CD4-positive, alpha-beta T cell (primary cell): ENCODE results near the gene LENG1. TPM values are rescaled to one million over a fixed set of nuclear protein-coding genes. Genes with fewer than 3 reads are reported as not detected.

Source experiments
- ATAC-seq: fragments of 200-7000 bp; cut with Tn5 transposase; one replicate; pipeline ENCODE4 v1.10.0; 2022; ENCODE audit warnings: mild to moderate bottlenecking; ENCODE audit not compliant: poor library complexity
- CTCF ChIA-PET: fragments of 350-600 bp; sonication (Branson Sonifier 250); formaldehyde crosslinking; loops from one replicate; lab custom pipeline; 2021; ENCODE audit warnings: antibody characterized with exemption, inconsistent platforms; lab: Charles Lee
- POLR2A ChIA-PET: fragments of 350-600 bp; sonication (Branson Sonifier 250); formaldehyde crosslinking; loops from one replicate; lab custom pipeline; 2021; ENCODE audit warnings: antibody characterized with exemption, inconsistent platforms; lab: Charles Lee
- DNase-seq, 14 experiments: peaks; one replicate each; pipeline ENCODE4 v3.0.0-alpha.2; 2013 to 2020; ENCODE audit warnings: mixed read lengths in 2 of 14
- H3K27ac ChIP-seq, 2 donors: one replicate each; pipeline versions ENCODE4 v1.5.1 to v1.7.0; 2013; ENCODE audit warnings: low read length in 2 of 2, low read depth in 1 of 2, mild to moderate bottlenecking in 1 of 2
- H3K27me3 ChIP-seq, 2 experiments: 1 replicate in 1 of 2; 2 replicates in 1 of 2; pipeline versions ENCODE4 v1.6.1 to v1.7.0; 2013; ENCODE audit warnings: low read length in 2 of 2, control low read depth in 1 of 2, mild to moderate bottlenecking in 1 of 2, moderate library complexity in 1 of 2; ENCODE audit not compliant: insufficient read depth in 2 of 2, control insufficient read depth in 1 of 2
- H3K36me3 ChIP-seq: one replicate; pipeline ENCODE4 v1.6.1; 2013; ENCODE audit warnings: low read length, control low read depth; ENCODE audit not compliant: insufficient read depth
- H3K4me1 ChIP-seq: one replicate; pipeline ENCODE4 v1.6.1; 2013; ENCODE audit warnings: low read length, control low read depth; ENCODE audit not compliant: insufficient read depth
- H3K4me3 ChIP-seq: one replicate; pipeline ENCODE4 v1.5.1; 2013; ENCODE audit warnings: mild to moderate bottlenecking, low read length, moderate library complexity
- H3K9me3 ChIP-seq, 2 experiments: 1 replicate in 1 of 2; 2 replicates in 1 of 2; pipeline versions ENCODE4 v1.6.1 to v1.7.0; 2013; ENCODE audit warnings: low read length in 2 of 2, mild to moderate bottlenecking in 2 of 2, control low read depth in 1 of 2, moderate library complexity in 1 of 2; ENCODE audit not compliant: control insufficient read depth in 1 of 2, insufficient read depth in 1 of 2
- H3K27ac Mint-ChIP-seq: one replicate; pipeline ENCODE4 v1.8.0; 2020; ENCODE audit warnings: mixed read lengths
- H3K27me3 Mint-ChIP-seq: one replicate; pipeline ENCODE4 v1.8.0; 2021; ENCODE audit warnings: mixed read lengths
- H3K36me3 Mint-ChIP-seq: one replicate; pipeline ENCODE4 v1.8.0; 2021; ENCODE audit warnings: low read depth, mixed read lengths
- H3K4me1 Mint-ChIP-seq: one replicate; pipeline ENCODE4 v1.8.0; 2021; ENCODE audit warnings: low read depth, mixed read lengths
- H3K4me3 Mint-ChIP-seq: one replicate; pipeline ENCODE4 v1.8.0; 2020; ENCODE audit warnings: mild to moderate bottlenecking, mixed read lengths
- H3K9me3 Mint-ChIP-seq: one replicate; pipeline ENCODE4 v1.8.0; 2020; ENCODE audit warnings: mixed read lengths
- CTCF ChIP-seq: fragments of 200-600 bp; IDR thresholded peaks from one replicate; pipeline ENCODE4 v1.8.0; 2022; ENCODE audit warnings: antibody characterized with exemption, mild to moderate bottlenecking
- intact Hi-C, 2 experiments: fragments of 100-400 bp; cut with DNase I in 1 of 2; cut with micrococcal nuclease in 1 of 2; formaldehyde crosslinking; loops; one replicate each; pipeline versions ENCODE4 v1.15.1 to v1.9.0; 2023 to 2025; cut with DNase I, micrococcal nuclease
- total RNA-seq, 174 experiments: library from RNA in 2 of 174; stranded (reverse) in 2 of 174; gene quantifications; one replicate each; pipeline ENCODE4 v1.2.3 and lab custom pipeline; 2021 to 2026

The LENG1 gene
- total RNA-seq, 2 experiments from 2014 or later = 14.4 to 16.0 TPM

GRCh38 chr19:54114340-54115108, 45.0 kb downstream of the LENG1 start:
- Mint-ChIP-seq H3K9me3 (no peaks in the 10 kb centered on the region), H3K4me1 (peaks cover 27% of the 10 kb centered on the region), H3K36me3 (peaks cover 40% of the 10 kb centered on the region), H3K27me3 (no peaks in the 10 kb centered on the region), H3K27ac (peak overlapping the region; percentile 81), H3K4me3 (peak overlapping the region; percentile 87)
- ATAC-seq = peak; percentile 34
- peak overlapping the region; percentile 65 to 87 for H3K27ac ChIP-seq
- peak overlapping the region; percentile 83 for H3K4me3 ChIP-seq
- H3K4me1 ChIP-seq = peaks cover 33% of the 10 kb centered on the region
- no peaks in the 10 kb centered on the region for H3K9me3 ChIP-seq
- peak in 10 of 14 experiments; percentile 32 to 82 (median 49) for DNase-seq
- no peak for TF ChIP-seq CTCF
- intact Hi-C loops = loop anchor here (1.0 to 5.0 kb wide), 8 partner anchors 12 to 247 kb away; partner anchors contain the start of genes NDUFA3 (in 2 of the 2), CNOT3 (in 1 of the 2), LENG1 (in 1 of the 2) and MBOAT7 (in 1 of the 2)
- peaks cover 26% of the 10 kb centered on the region for H3K36me3 ChIP-seq
- H3K27me3 ChIP-seq = no peaks in the 10 kb centered on the region
- ChIA-PET CTCF (interaction anchor here (1.1 to 1.7 kb wide), 3 partner anchors 19 to 54 kb away, joined by 3 to 6 read pairs (median 5); no protein-coding TSS in a partner anchor), POLR2A (interaction anchor here (0.6 to 4.2 kb wide), 18 partner anchors 10 to 1925 kb away, joined by 3 to 151 read pairs (median 6); partner anchors contain the start of genes CNOT3, LENG1, LENG8 and MBOAT7)

GRCh38 chr19:54109651-54110050, 49.9 kb downstream of the LENG1 start:
- Mint-ChIP-seq H3K4me1 (peaks cover 14% of the 10 kb centered on the region), H3K36me3 (peaks cover 53% of the 10 kb centered on the region), H3K4me3 (no peak overlapping the region), H3K27me3 (no peaks in the 10 kb centered on the region), H3K27ac (no peak overlapping the region), H3K9me3 (no peaks in the 10 kb centered on the region)
- H3K4me3 ChIP-seq = no peak overlapping the region
- H3K9me3 ChIP-seq = no peaks in the 10 kb centered on the region
- intact Hi-C loops = loop anchor here in 1 of 2 experiments (10.0 kb wide), 2 partner anchors 245 to 585 kb away; partner anchors contain the start of gene MYADM
- CTCF ChIA-PET = no interaction called here
- no peak overlapping the region for H3K27ac ChIP-seq
- no peaks in the 10 kb centered on the region for H3K27me3 ChIP-seq
- no peak for ATAC-seq
- peaks cover 15% of the 10 kb centered on the region for H3K4me1 ChIP-seq
- POLR2A ChIA-PET = no interaction called here
- no peak for DNase-seq
- TF ChIP-seq CTCF = no peak
- peaks cover 51% of the 10 kb centered on the region for H3K36me3 ChIP-seq

DNA sequence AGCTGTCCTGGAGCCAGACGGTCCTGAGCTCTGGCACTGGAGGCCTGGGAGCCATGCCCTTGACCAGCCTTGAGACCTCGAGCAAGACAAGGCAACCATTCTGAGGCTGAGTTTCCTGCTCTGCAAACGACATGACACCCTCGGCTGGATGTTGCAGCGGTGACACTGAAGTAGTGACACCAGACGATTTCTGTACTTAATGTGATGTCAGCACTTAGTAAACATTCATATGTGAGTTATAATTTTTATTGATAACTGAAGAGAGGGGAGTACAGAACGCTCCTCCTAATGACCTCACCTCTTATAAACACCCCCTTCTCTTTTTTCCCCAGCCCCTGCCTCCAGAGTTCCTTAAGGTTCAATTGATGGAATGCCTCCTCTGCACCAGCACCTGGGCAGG, 51.0 kb downstream of the LENG1 start:
- CTCF ChIA-PET = no interaction called here
- Histone ChIP-seq H3K4me3 (no peak overlapping the region), H3K27me3 (no peaks in the 10 kb centered on the region), H3K9me3 (no peaks in the 10 kb centered on the region), H3K4me1 (peaks cover 14% of the 10 kb centered on the region), H3K36me3 (peaks cover 51% of the 10 kb centered on the region), H3K27ac (no peak overlapping the region)
- POLR2A ChIA-PET = no interaction called here
- DNase-seq = no peak
- intact Hi-C loops = loop anchor here in 1 of 2 experiments (10.0 kb wide), 2 partner anchors 244 to 584 kb away; partner anchors contain the start of gene MYADM
- Mint-ChIP-seq H3K36me3 (peaks cover 49% of the 10 kb centered on the region), H3K9me3 (no peaks in the 10 kb centered on the region), H3K4me3 (no peak overlapping the region), H3K27me3 (no peaks in the 10 kb centered on the region), H3K4me1 (peaks cover 5% of the 10 kb centered on the region), H3K27ac (no peak overlapping the region)
- no peak for ATAC-seq
- no peak for TF ChIP-seq CTCF
